ENCODE data around the gene PLPP3.

DNA sequence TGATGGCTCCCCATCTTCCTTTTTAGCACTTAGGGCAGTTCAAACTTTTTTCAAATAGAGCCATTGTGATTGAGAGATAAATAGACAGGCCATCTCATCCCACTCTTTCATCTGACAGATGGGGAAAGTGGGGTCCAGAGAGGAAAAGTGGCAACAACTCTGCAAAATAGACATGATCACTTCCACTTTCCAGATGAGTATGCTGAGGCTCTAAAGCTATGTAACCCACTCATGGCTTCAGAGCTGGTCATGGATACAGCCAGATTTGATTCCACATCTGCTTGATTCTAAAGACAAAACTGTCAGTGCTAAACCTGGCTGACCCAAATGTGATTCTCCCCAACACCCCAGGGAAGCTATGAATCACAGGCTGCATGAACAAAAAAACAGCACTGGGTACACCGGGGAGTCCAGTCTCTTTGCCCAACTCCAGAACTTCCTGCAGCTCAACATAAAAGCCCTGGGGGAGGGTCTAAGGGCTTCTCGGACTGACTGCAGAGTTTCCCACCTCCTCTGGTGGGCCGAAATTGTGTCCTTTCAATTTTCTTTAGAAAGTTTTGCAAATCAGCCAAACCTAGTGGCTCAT, 59.3 kb downstream of the PLPP3 start:
- no peak for TF ChIP-seq GABPA (tag; conservative IDR thresholded peaks at IDR 0.05; ENCODE audit: low read depth)
- TF ChIP-seq, protein P1, sequence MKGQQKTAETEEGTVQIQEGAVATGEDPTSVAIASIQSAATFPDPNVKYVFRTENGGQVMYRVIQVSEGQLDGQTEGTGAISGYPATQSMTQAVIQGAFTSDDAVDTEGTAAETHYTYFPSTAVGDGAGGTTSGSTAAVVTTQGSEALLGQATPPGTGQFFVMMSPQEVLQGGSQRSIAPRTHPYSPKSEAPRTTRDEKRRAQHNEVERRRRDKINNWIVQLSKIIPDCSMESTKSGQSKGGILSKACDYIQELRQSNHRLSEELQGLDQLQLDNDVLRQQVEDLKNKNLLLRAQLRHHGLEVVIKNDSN (CRISPR knock-in tag; IDR thresholded peaks at IDR 0.05) = no peak
- no peak for TF ChIP-seq KHSRP (IDR thresholded peaks at IDR 0.05)
- TF ChIP-seq EZH2 (IDR thresholded peaks at IDR 0.05; ENCODE audit: borderline replicate concordance, low read depth, low read length) = no peak
- no peak for TF ChIP-seq RHOXF2B (CRISPR knock-in tag; conservative IDR thresholded peaks at IDR 0.05)
- TF ChIP-seq ZFP36 (IDR thresholded peaks at IDR 0.05; ENCODE audit: low read depth, low read length, partially characterized antibody) = no peak
- TF ChIP-seq, protein P2, sequence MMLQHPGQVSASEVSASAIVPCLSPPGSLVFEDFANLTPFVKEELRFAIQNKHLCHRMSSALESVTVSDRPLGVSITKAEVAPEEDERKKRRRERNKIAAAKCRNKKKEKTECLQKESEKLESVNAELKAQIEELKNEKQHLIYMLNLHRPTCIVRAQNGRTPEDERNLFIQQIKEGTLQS (IDR thresholded peaks at IDR 0.05) = no peak
- TF ChIP-seq, protein P2 (CRISPR knock-in tag; conservative IDR thresholded peaks at IDR 0.05) = no peak
- TF ChIP-seq SMC3 (conservative IDR thresholded peaks at IDR 0.05; ENCODE audit: insufficient read depth, low read depth, low read length) = no peak
- no peak for TF ChIP-seq RCOR1 (IDR thresholded peaks at IDR 0.05; ENCODE audit: borderline replicate concordance in 1 of 2, low read depth in 2 of 2, low read length in 2 of 2)
